Pulmonary artery endothelial cell (primary cell): ENCODE results near the gene PSMB7. TPM values are rescaled to one million over a fixed set of nuclear protein-coding genes. Genes with fewer than 3 reads are reported as not detected.

Source experiments
- DNase-seq: peaks from one replicate; pipeline ENCODE4 v3.0.0-alpha.2; 2011; ENCODE audit warnings: low read depth, low spot score
- total RNA-seq: library from RNA; depleted of rRNA; stranded (reverse); fragments of >200 nt; gene quantifications from 2 replicates; pipeline ENCODE4 v1.2.3, GENCODE V29; 2014

PSMB7 gene
- total RNA-seq, 1 donor from 2014 or later: 325 TPM

DNA sequence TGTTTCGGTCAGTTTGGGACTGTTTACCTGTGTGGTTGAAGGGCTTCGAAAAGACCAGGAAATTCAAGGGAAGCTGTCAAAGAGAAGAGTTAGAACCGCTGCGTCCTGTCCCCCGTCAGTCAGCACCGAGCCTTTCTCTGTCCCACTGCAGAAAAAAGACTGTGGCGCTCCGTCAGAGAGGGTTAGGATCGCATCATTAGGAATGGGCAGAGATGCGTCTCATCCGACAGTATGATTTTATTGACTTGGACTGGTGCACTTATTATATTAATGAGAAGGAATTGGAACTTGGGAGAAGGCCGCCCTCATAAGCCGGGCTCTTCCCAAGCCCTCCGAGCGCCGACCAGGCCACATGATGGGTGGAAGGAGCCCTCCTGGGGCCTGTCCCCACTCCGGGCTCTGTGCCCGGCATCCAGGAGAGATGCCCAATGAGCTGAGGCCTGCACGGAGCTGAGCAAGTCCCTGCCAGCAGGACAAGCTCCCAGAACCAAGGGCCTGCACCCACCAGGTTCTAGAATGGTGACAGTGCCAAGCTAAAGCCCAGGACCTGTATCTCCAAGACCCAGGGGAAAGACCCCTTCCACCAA, 85.9 kb downstream of the PSMB7 start:
- no peak for DNase-seq

DNA sequence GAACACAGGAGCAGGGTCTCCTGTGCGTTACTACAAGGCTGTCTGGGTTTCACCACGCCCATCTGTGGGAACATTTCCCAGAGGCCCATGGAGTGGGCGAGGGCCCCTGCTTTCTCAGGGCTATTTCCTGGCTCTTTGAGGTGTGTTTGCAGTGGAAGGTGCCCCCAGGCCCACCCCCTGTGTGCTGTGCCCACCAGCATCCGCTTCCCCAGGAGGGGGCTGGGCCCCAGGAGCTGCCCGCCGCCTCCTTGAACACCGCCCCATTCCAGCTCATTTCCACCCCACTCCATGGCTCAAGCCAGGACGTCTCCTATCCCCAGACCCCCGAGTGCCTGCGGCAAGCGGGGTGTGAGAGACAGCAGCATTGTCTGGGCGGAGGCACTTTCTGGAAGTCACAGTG, 87.0 kb downstream of the PSMB7 start:
- no peak for DNase-seq

GRCh38 chr9:124327491-124327890, 87.8 kb downstream of the PSMB7 start:
- DNase-seq: no peak

- no peak for DNase-seq
Observed at GRCh38 chr9:124326378-124326777, 88.9 kb downstream of the PSMB7 start.

DNA sequence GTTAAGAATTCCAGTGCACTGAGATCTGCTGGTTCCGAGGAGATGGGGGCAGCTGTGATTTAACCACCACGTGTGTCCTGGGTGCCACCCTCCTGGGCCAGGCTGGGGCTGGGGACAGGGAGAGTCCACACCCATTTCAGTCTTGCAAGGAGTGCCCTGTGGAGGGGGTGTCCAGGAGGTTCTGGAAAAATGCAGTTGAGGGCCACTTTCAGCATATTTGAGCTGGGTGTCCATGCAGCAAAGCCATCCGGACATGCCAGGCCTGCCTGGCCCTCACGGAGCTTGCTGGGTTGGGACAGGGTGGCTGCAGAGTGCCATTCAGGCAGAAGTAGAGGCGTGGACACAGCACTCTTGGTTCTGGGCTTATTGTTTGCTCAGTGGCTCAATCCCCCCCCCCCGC, 89.4 kb downstream of the PSMB7 start:
- no peak for DNase-seq

GRCh38 chr9:124323904-124324303, 91.3 kb downstream of the PSMB7 start:
- no peak for DNase-seq

- DNase-seq: no peak
Observed at GRCh38 chr9:124322618-124323432, 92.4 kb downstream of the PSMB7 start.

GRCh38 chr9:124321935-124322334, 93.3 kb downstream of the PSMB7 start:
- DNase-seq: no peak

DNA sequence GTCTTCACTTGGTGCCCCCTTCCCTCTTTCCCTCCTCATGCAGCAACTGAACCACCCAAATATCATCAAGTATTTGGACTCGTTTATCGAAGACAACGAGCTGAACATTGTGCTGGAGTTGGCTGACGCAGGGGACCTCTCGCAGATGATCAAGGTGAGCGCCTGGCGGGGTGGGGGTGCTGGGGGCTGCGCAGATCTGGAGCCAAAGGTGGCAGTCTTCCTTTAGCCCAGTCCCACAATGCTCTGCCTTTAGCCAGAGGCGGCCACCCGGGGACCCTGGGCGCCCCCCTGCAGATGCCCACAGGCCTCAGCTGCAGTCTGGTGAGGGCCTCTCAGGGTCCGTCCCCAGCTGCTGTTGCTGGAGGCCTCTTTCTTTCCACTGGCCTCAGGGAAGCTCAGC, 93.8 kb downstream of the PSMB7 start:
- DNase-seq: no peak

DNA sequence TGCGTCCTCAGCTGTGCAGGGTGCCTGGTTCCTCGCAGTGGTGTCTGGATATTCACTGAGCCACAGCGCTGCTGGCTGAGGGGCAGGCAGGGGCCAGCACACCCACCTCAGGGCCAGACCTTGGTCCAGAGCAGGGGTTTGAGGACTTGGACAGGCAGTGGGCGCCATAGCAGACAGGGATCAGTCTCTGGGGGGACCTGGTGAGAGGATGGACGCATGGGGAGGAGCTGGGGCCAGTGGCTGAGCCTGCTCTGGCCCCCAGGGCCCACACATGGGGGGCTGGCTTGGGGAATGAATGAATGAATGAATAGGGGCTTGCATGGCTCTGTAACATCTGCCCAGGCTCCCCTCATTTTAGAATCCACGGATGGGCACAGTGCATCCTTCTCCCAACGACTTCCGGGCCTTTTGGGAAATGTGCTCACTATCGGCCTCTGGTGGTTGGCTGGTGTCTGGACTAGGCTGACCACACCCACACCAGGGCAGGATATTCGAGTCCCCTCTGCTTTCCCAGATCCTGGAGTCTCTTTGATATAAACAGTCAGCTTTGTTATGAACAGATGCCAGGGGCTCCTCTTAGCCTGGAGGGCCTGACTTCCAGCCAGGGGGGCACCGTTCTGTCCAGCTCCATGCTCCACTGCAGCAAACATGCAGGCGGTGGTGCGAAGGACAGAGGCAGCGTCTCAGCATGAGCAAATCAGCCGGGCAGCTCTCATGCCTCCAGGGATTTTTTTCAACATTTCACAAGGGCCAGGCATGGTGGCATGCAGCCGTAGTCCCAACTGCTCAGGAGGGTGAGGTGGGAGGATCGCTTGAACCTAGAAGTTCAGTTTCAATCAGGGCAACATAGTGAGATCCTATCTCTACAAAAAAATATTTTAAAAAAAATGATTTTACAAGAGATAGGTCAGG, 94.9 kb downstream of the PSMB7 start:
- no peak for DNase-seq

DNA sequence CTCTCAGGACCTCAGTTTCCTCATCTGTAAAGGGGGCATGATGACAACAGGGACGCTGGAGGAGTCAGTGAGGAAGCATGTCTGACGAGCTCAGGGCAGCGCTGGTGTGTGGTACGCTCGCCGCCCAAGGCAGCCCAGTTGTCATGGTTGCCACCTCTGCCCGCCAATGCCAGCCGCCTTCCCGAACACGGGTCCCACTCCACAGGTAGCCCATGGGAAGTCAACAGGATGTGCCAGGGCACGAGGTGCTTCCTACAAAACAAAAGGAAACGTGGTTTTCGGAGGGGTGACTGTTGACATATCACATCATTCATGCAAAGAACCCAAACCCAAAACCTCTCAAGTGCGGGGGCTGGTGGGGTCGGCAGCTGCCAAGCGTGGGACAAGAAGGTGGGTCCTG, 99.4 kb downstream of the PSMB7 start:
- no peak for DNase-seq

GRCh38 chr9:124313940-124314339, 101.3 kb downstream of the PSMB7 start:
- DNase-seq: no peak

DNA sequence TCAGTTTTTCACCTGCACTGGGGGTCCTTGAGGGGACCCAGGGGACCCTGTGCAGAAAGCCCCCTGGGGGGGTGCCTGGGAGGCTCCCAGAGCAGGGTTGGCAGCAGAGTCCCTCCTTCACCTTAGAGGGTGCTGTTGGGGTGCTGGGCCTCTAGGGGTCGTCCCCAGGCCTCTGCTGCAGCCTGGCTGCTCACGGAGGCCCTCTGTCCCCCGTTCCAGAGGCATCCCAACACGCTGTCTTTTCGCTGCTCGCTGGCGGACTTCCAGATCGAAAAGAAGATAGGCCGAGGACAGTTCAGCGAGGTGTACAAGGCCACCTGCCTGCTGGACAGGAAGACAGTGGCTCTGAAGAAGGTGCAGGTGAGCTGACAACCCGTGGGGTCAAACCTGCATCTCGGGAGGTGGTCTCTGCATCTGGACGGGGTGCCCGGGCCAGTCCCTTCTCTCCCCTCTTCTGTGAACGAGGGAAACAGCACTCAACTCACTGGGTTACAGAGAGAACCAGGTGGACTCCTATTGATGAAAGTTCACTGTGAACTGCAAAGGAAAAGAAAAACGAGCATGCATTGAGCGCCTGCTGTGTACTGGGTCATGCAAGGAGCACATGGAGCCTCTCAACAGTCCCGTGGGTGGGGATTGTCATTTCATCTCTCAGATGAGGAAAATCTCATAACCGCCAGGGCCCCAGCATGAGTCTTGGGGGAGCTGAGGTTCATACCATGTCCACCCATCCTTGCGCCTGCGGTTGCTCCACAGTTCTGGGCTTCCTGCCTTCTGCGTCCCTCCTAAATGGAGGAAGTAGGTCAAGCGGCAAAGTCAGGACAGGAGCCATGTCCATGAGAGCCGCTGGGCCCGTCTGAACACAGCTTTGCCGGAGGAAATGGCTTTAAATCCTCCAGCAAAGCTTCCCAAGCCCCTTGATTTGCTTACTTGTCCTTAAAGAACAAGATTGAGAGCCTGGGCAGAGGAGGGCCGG, 102.7 kb downstream of the PSMB7 start:
- no peak for DNase-seq

- no peak for DNase-seq
Observed at GRCh38 chr9:124311283-124311682, 104.0 kb downstream of the PSMB7 start.

- DNase-seq: peak; percentile 85
Observed at GRCh38 chr9:124309667-124310084, 105.6 kb downstream of the PSMB7 start.

- DNase-seq: no peak
Observed at GRCh38 chr9:124308606-124309491, 106.4 kb downstream of the PSMB7 start.

DNA sequence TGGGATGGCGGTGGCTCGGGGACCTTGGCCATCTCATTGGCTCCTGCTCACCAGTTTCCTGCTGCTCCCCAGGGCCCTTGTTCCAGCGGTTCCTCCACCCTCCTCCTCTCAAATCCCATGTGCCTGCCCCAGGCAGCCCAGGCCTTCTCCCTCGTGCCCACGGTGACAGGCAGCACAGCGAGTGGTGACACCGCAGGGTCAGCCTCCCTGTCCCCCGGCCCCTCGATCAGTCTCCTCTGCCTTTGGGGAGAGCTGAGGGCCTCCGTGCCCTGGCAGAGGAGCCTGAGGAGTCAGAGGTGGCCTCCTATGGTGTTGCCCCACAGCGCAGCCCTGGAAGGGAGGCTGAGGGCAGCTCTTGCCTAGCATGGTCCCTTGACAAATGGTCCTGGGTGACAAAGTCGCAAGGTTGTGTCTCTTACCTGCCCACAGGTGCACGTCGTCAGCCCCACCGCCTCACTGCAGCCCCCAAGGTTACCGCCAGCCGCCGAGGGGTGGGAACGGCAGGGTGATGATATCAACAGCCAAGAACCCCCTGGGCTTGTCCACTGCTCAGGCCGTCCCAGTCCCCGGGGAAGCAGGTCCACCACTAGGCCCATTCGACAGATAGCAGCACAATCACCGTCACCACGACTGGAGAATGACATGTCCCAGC, 107.7 kb downstream of the PSMB7 start:
- DNase-seq: no peak

- DNase-seq: peak; percentile 47
Observed at GRCh38 chr9:124306098-124306735, 109.0 kb downstream of the PSMB7 start.

GRCh38 chr9:124304285-124304684, 111.0 kb downstream of the PSMB7 start:
- DNase-seq: no peak
